Anterior cingulate cortex (tissue), 58 donors: Measurements from ENCODE around the gene COBLL1.
"Not testable (repeated sequence)": the region's sequence is repeated elsewhere in the genome, so short reads cannot be mapped to it uniquely, and the experiment has no call there.

Experiments used
- DNase-seq, 58 donors: peaks; one replicate each; lab custom pipeline; 2025; lab: John Stamatoyannopoulos, UW

COBLL1 gene

DNA sequence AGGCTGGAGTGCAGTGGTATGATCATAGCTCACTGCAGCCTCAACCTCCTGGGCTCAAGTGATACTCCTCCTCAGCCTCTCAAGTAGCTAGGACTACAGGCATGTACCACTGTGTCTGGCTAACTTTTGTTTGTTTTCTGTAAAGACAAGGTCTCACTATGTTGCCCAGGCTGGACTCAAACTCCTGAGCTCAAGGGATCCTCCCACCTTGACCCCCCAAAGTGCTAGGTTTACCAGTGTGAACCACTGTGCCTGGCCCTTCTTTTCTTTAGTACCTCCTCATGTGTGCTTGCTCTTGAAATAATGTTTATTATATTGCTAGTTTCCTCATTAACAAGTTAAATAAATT lies 19.0 kb upstream of the COBLL1 start:
- no peak for DNase-seq

DNA sequence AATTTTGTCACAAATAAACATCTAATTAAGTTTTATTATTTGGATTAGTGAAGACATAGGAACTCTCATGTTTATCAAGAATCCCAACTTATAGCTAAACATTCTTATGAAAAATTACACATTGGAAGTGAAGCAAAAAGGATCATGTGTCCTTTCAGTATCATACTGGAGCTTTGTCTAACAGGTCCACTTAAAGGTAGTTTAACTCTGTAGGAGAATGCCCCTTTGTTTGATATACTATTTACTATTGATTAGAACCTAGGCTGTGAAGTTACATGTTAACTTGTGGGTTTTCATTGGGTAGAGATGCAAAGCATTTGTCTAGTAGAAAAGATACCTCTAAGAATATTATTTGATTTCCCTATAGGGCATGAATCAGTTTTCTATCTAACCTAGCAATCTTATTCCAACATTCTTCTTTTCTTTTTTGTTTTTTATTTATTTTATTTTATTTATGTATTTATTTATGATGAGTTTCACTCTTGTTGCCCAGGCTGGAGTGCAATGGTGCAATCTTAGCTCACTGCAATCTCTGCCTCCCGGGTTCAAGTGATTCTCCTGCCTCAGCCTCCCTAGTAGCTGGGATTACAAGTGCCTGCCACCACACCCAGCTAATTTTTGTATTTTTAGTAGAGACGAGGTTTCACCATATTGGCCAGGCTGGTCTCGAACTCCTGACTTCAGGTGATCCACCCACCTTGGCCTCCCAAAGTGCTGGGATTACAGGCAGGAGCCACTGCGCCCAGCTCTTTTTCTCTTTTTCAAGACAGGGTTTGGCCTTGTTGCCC lies 18.5 kb upstream of the COBLL1 start:
- DNase-seq = not testable (repeated sequence)

DNA sequence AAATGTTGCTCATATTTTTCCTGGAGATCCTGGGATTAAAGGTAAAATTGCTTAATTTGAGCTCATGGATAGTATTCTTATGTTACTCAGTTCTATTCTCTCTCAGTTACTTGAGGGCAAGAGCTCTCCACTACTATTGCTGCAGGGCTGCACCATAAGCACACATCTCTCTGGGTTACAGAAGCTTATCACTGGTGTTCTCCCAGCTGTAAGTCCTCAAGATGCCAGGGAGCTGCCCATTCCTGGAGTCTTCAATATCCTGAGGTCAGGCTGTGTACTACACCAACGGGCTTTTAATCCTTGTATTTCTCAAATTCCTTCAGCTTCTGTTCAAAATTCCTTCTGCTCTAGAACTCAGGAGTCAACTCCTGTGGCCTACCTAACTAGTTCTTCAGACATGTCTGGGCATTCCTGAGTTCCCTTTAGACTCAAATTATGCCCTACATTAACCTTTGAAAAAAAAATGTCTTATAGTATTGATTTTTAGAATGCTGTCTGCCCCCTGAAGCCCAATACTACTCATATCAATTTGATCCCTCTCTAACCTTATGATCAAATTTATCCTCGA lies 17.7 kb upstream of the COBLL1 start:
- DNase-seq = no peak

DNA sequence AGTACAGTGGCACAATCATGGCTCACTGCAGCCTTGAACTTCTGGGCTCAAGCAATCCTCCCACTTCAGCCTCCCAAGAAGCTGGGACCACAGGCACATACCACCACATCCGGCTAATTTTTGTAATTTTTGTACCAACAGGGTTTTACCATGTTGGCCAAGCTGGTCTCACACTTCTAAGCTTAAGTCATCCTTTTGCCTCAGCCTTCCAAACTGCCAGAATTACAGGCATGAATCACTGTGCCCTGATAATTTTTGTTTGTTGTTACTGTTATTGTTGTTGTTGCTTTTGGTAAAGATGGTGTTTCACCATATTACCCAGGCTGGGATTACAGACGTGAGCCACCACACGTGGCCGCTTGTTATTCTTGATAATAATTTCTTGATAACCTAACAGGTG lies 10.5 kb upstream of the COBLL1 start:
- DNase-seq = no peak

DNA sequence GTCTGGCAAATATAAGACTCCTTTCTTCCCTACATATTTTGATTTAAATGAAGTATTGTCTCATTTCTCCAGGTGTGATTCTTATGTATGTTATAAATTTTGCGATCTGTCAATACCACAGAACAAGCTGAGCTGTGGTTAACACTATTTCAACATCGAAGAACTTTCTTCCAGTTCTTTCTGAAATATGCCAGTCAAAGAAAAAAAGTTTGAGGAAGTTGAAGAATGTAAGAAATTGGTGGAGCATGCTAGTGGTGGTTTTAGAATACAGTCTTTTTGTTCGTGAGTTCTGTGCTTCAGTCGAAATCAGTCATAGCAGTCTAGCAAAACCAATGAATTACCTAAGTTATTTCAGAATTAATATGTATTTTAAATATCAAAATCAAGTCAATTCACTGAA lies 8.6 kb upstream of the COBLL1 start:
- DNase-seq = no peak

DNA sequence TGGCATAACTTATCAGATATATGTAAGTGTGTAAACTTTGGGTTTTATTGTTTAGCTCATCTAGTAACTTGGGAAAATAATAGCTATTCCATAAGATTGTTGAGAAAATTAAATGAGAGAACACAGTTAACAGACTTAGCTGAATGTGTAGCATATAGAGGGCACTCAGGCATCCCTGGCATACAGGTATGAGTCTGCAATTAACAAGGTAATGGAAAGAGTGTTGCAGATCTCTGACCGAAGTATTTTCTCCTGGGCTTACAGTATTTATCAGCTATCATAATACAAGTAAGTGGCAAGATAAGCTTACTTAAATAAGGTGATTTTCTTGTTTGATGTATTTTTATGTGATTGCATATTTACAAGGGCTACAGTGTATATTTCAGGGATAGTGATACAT lies 7.9 kb upstream of the COBLL1 start:
- no peak for DNase-seq

DNA sequence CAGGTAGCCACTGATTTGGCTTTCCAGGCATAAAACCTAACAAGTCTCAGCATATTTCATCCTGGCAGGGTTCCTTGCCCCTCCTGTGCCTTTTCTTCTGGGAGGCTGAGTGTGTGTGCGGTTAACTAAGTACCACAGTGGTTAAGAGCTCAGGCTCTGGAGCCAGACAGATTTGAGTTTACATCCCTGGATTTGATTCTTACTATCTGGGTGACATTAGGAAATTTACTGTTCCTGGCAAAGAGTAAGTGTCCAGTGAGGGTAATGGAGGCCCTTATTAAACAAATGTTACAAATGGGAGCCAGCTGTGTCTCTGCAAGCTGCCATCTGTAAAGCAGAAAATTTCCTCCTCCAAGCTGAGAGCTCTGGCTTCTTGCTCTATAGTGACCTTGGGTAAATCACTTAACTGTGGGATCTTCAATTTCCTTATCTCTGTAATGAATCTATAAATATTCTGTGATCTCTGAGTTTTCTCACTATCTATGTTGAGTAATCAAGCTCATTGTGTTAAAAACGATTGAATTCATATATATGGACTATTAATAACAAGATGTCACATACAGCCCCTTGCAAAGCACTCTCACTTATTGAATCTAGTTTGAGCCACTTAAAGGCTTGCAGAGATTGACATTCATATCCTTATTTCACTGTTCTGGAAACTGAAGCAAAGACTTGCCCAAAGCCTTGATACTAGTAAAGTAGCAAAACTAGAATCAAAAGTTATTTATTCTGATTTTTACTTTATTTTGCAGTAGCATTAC lies 6.5 kb upstream of the COBLL1 start:
- DNase-seq = no peak

DNA sequence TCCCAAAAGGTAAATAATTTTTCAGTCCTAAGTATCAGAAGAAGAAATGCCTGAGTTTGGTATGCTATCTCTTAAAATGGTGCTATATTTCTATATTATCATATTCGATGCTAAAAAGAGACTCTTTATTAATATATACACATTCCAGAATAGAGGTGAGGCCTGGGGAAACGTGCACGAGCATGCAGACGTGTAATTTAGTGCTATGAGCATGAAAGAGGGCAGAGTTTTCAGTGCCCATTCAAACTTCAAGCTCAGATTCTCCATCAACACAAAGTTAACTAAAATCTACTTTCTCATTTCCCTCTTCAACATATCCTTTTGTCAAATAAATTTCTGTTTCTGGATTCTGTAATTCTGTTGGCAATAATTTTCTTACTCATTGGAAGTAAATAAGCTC lies 5.7 kb upstream of the COBLL1 start:
- DNase-seq = no peak

DNA sequence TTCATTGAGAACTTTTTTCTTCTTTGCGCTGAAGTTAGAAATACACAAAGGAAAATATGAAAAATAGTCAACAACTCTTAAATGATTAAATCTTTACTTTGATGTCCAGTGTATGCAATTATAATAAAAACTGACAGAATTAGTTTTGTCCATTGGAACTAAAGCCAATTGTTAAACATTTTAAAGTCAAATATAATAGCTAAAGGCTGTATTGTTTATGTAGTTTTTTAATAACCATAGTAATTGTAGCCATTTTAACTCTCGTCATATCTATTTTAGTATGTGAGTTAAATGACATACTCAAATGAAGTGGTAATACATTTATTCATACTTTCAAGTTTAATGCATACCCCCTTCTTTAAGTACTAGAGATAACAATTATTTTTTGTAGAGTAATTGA lies 4.7 kb upstream of the COBLL1 start:
- no peak for DNase-seq

DNA sequence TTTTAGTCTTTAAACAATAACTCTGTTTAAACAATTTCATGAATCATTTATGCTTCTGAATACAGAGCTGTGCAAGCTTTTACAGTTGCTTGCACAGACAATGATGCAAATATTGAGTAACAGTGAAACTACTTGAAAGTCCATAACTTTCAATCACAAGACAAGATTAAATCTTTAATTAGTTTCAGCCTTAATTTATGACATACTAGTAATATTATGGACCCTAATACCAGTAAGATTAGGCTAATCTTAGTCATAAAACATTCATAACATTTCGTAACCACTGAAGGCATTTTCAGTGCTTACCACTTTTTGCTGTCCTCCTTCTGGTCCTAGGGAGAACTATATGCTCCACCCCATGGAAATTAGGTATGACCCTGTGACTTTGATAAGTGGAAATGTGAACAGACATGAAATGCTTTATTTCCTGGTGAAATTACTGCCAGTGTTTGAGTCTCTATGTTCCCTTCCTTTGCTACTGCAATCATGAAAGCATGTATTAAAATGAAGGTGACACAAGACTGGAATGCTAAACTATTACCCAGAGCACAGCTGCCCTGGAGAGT lies 1.8 kb upstream of the COBLL1 start:
- DNase-seq = no peak

DNA sequence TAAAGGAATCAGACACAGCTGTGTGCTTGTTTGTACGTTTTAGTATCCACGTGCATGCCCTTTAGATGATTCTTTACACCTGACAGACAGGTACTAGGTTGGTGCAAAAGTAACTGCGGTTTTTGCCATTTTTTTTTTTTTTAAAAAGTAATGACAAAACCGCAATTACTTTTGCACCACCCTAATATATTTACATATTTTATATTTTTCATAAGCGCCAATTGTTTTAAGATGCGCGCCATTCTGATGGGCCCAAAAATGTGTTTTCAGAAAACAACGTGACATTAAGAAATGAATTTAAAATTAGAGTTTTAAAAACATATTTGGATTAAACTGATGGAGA lies 972 bp upstream of the COBLL1 start:
- DNase-seq = no peak

DNA sequence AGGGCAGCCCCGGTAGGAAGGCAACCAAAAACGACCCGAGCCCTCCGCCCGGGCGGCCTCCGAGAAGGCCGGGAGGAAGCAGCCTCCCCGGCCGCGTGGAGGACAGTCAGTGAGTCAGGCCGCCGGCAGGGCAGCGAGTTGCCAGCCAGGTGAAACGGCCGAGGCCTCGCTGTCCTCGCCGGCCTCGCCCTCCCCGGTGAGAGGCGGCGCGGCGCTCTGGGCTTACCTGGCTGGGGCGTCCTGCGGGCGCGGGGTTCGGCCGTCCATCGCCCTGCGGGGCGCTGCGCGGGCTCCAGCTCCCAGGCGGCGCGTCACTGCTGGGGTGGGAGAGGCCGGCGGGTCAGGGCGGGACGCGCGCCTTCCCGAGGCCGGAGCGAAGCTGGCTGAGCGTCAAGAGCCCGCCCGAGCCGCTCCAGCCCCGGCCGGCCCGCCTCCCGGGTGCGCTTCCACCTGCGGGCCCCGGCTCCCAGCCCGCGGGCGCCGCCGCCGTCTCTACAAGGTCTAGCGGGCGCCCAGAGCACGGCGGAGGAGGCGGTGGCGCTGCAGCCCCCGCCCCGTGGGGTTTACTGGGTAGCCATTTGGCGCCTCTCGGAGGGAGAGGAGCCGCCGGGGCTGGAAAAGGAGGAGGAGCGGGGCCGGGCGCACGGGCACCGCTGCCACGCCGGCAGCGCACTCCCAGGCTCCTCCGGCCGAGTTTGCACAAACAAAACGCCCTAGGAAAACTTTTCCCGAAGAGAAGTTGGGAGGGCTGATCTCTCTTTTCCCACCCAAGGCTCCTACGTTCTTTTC lies 499 bp downstream of the COBLL1 start:
- peak in 25 of 58 donors; percentile 3 to 42 (median 16) for DNase-seq

DNA sequence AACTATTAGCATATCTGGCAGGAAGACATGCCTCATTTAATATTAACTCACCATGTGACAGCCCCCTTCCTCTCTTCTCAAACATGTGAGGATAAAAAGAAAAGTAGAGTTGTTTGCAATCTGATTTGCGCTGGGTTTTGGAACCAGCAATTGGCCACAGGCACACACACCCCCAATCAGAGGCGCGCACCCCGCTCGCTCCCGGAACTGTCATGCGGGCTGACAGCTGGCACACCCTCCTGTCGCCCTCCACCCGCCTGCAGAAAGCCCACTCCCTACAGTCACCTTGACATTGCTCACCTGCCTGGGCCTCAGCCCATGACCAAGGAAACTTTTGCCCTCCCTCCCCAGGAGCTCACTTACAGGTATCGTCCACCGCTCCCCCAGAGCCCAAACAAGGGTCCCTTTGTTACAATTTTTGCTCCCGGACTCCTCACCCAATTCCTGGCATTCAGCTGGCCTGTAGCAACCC lies 1.1 kb downstream of the COBLL1 start:
- DNase-seq = peak in 2 of 58 donors; percentile 1 to 12

DNA sequence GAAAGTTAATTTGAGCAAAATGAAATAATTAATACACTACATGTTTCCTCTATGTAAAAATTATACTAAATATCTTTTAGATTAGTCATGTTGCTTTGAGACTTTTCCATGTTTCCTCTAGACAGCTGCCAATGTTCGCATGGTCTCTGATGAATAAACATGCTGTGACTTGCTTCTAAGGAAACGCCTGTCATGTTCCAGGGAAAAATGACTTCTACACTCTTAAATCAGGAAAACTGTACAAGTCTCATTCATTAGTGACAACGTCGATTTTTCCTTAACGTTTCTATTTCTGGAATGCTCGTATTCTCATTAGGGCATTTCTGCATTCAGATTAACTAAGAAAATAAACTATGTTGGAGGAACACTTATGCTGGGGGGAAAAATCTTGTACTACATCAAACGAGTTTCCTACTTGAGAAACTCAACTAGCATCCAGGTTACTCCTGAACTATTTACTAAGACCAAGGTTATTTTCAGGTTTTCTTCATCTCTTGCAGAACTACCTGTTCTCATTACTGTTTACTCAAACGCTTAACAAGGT lies 1.6 kb downstream of the COBLL1 start:
- no peak for DNase-seq

DNA sequence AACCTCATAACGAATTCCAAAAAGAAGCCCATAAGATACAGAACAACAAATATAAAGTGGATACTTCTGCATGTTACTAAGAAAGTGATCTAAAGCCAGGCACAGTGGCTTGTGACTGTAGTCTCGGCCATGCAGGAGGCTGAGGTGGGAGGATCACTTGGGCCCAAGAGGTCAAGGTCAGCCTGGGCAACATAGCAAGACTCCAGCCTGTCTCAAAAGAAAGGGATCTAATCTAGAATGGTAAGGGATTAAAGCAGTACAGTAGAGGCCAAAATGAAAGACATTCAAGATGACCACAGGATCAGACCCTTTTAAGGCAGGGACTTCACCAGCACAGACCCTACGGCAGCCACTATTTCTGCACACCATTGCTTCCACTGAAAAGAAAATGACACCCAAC lies 3.8 kb downstream of the COBLL1 start:
- DNase-seq = no peak

DNA sequence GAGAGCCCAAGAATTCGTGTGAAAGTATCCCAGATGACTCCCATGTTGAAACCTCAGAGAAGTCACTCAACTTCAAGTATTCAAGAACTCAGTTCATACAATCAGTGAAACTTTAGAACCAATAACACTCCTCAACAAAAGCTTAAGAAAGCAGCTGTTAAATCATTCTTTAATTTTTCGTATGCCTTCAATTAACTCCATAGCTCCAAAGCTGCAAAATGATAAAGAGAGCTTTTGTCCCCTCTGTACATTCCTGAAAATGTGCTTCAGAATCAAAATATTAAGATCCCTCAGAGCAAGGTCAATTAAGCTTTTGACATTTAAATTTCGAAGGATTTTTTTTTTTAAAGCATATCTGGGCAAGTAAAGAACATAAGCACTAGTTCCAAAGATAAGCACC lies 4.7 kb downstream of the COBLL1 start:
- DNase-seq = no peak

DNA sequence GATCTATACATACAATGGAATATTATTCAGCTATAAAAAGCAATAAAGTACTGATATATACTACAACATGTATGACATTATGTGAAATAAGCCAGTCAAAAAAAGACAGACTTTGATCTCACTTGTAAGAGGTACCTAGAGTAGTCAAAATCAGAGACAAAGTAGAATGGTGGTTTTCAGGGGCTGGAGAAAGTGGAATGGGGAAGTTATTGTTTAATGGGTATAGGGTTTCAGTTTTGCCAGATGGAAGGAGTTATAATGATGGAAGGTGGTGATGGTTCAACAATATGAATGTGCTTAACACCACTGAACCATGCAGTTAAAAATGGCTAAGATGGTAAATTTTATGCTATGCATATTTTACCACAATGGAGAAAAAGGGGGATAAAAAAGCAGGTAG lies 6.3 kb downstream of the COBLL1 start:
- DNase-seq = no peak

DNA sequence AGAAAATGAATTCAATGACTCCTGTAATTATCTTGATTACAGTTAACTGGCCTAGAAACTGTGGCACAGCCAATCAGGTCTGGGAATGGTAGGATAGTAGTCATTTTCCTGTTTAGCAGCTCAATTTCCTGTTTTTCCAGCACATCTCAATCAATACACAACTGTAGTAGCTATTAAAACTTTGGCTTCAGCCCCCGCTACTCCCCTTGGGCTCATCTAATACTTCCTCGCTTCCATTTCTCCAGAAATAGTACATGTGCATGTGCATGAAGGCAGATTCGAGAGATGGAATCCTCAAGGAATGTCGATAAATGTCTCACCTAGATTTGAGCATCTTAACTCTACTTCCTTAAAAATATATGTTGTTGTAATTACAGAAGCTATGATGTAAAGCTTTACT lies 9.7 kb downstream of the COBLL1 start:
- no peak for DNase-seq

DNA sequence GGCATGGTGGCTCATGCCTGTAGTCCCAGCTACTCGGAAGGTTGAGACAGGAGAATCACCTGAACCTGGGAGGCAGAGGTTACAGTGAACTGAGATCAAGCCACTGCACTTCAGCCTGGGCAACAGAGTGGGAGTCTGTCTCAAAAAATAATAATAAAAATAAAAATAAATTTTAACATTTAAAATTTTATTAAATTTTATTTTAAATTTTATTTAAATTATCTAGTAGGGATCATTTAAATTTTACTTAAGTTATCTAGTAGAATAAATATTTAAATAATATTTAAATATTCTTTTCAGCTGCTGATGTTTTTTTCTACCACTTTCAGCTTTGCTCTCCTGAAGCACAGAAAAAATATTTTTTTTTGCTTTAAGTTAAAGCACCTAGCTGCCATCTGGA lies 10.4 kb downstream of the COBLL1 start:
- DNase-seq = no peak
